Neural cell (in vitro differentiated cells): ENCODE measurements around the gene NR1D1. TPM values are rescaled to one million over a fixed set of nuclear protein-coding genes. Genes with fewer than 3 reads are reported as not detected.

Experiments used
- H2AFZ ChIP-seq: fragments of 200-600, 300-800 bp; sonication (generic), shearing (Covaris generic); 2 replicates; pipeline ENCODE4 v1.6.0; 2014; ENCODE audit warnings: low read depth, mild to moderate bottlenecking, antibody characterized with exemption, low read length, moderate library complexity
- H3F3A ChIP-seq: fragments of 200-600 bp; shearing (Covaris generic); 2 replicates; pipeline ENCODE4 v1.6.1; 2016; ENCODE audit warnings: mild to moderate bottlenecking, moderate library complexity, mixed read lengths, antibody characterized with exemption, low read length; ENCODE audit not compliant: insufficient read depth, poor library complexity, severe bottlenecking
- H3K27ac ChIP-seq: fragments of 200-600, 300-800 bp; sonication (generic), shearing (Covaris generic); 2 replicates; pipeline ENCODE4 v1.5.1; 2014; ENCODE audit warnings: mild to moderate bottlenecking, low read length, moderate library complexity
- H3K27me3 ChIP-seq: fragments of 300-800, 200-600 bp; sonication (generic), shearing (Covaris generic); 2 replicates; pipeline ENCODE4 v1.6.0; 2014; ENCODE audit warnings: mild to moderate bottlenecking, low read depth, low read length, moderate library complexity; ENCODE audit not compliant: insufficient read depth
- H3K36me3 ChIP-seq: fragments of 300-800, 200-600 bp; sonication (generic), shearing (Covaris generic); 2 replicates; pipeline ENCODE4 v1.5.1; 2014; ENCODE audit warnings: mild to moderate bottlenecking, antibody characterized with exemption, low read length, moderate library complexity; ENCODE audit not compliant: insufficient read depth
- H3K4me2 ChIP-seq: fragments of 300-800, 200-600 bp; sonication (generic), shearing (Covaris generic); 2 replicates; pipeline ENCODE4 v1.6.0; 2014; ENCODE audit warnings: mild to moderate bottlenecking, low read length
- H3K4me3 ChIP-seq: fragments of 300-800, 200-600 bp; sonication (generic), shearing (Covaris generic); 2 replicates; pipeline ENCODE4 v1.5.1; 2014; ENCODE audit warnings: mild to moderate bottlenecking, low read length, moderate library complexity
- H3K79me2 ChIP-seq: fragments of 200-600 bp; shearing (Covaris generic); replicated peaks from 2 replicates; pipeline ENCODE4 v1.6.0; 2014; ENCODE audit warnings: mild to moderate bottlenecking, low read length, moderate library complexity; ENCODE audit not compliant: insufficient read depth
- H3K9ac ChIP-seq: fragments of 300-800, 200-600 bp; sonication (generic), shearing (Covaris generic); 2 replicates; pipeline ENCODE4 v1.6.1; 2016; ENCODE audit warnings: mild to moderate bottlenecking, low read length, mixed read lengths
- H3K9me2 ChIP-seq: fragments of 200-600 bp; shearing (Covaris generic); 2 replicates; pipeline ENCODE4 v1.6.1; 2016; ENCODE audit warnings: mild to moderate bottlenecking, low read length, mixed read lengths; ENCODE audit not compliant: insufficient read depth
- H3K9me3 ChIP-seq: fragments of 200-600, 300-800 bp; sonication (generic), shearing (Covaris generic); 2 replicates; pipeline ENCODE4 v1.6.1; 2016; ENCODE audit warnings: mild to moderate bottlenecking, mixed run types, low read length, moderate library complexity, mixed read lengths
- H4K20me1 ChIP-seq: fragments of 200-600 bp; shearing (Covaris generic); 2 replicates; pipeline ENCODE4 v1.6.1; 2016; ENCODE audit warnings: mild to moderate bottlenecking, mixed run types; ENCODE audit not compliant: insufficient read depth
- EP300 ChIP-seq: fragments of 450-650 bp; conservative IDR thresholded peaks from 2 replicates; pipeline ENCODE4 v1.6.1; 2014; ENCODE audit warnings: antibody characterized with exemption, mild to moderate bottlenecking, moderate library complexity; ENCODE audit not compliant: poor library complexity, severe bottlenecking
- EZH2 ChIP-seq: fragments of 200-600, 300-800 bp; shearing (Covaris generic), sonication (generic); IDR thresholded peaks from 2 replicates; pipeline ENCODE4 v1.6.1; 2014; ENCODE audit warnings: antibody characterized with exemption, low read length, borderline replicate concordance, mild to moderate bottlenecking; ENCODE audit not compliant: insufficient read depth, poor library complexity, severe bottlenecking
- MXI1 ChIP-seq: fragments of 450-650 bp; conservative IDR thresholded peaks from 2 replicates; pipeline ENCODE4 v1.6.1; 2014; ENCODE audit warnings: antibody characterized with exemption, mild to moderate bottlenecking; ENCODE audit not compliant: poor library complexity, severe bottlenecking
- POLR2AphosphoS5 ChIP-seq: IDR thresholded peaks from 2 replicates; pipeline ENCODE4 v1.6.1; 2012
- RAD21 ChIP-seq: fragments of 450-650 bp; conservative IDR thresholded peaks from 2 replicates; pipeline ENCODE4 v1.6.1; 2014; ENCODE audit warnings: antibody characterized with exemption, mild to moderate bottlenecking, moderate library complexity
- SMC3 ChIP-seq: fragments of 450-650 bp; conservative IDR thresholded peaks from 2 replicates; pipeline ENCODE4 v1.6.1; 2014; ENCODE audit warnings: antibody characterized with exemption, mild to moderate bottlenecking, moderate library complexity; ENCODE audit not compliant: poor library complexity
- TAF1 ChIP-seq: IDR thresholded peaks from 2 replicates; pipeline ENCODE4 v1.6.1; 2012; ENCODE audit warnings: low read depth
- polyA plus RNA-seq: library from polyadenylated mRNA; depleted of rRNA; stranded (reverse); fragments of >200 nt; gene quantifications from 2 replicates; pipeline ENCODE4 v1.2.3, GENCODE V29; 2014
- TF ChIP-seq, protein P1 (sequence below): IDR thresholded peaks from 2 replicates; pipeline ENCODE4 v1.6.1; 2012; ENCODE audit warnings: borderline replicate concordance
- TF ChIP-seq, protein P2 (sequence below): fragments of 450-650 bp; IDR thresholded peaks from 2 replicates; pipeline ENCODE4 v1.5.1; 2014; ENCODE audit warnings: antibody characterized with exemption, mild to moderate bottlenecking, moderate library complexity; ENCODE audit not compliant: poor library complexity, severe bottlenecking

NR1D1 gene
- polyA plus RNA-seq, 1 donor from 2014 or later, result 0.73 TPM

DNA sequence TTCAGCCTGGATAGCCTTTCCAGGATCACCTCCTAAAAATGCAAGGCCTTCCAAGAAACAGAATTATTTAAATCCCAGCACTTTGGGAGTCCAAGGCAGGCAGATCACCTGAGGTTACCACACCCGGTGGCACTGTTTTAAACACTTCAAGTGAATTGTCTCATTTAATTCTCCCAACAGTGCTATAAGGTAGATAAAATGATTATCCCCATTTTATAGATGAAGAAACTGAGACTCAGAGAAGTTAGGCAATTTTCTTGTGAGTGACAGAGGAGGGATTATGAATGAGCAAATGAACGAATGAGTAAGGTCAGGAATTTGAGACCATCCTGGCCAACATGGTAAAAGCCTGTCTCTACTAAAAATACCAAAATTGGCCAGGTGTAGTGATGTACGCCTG is 20.8 kb downstream of the NR1D1 start:
- TF ChIP-seq RAD21, result no peak
- no peak for TF ChIP-seq EZH2
- no peak for TF ChIP-seq SMC3
- TF ChIP-seq, protein P1, sequence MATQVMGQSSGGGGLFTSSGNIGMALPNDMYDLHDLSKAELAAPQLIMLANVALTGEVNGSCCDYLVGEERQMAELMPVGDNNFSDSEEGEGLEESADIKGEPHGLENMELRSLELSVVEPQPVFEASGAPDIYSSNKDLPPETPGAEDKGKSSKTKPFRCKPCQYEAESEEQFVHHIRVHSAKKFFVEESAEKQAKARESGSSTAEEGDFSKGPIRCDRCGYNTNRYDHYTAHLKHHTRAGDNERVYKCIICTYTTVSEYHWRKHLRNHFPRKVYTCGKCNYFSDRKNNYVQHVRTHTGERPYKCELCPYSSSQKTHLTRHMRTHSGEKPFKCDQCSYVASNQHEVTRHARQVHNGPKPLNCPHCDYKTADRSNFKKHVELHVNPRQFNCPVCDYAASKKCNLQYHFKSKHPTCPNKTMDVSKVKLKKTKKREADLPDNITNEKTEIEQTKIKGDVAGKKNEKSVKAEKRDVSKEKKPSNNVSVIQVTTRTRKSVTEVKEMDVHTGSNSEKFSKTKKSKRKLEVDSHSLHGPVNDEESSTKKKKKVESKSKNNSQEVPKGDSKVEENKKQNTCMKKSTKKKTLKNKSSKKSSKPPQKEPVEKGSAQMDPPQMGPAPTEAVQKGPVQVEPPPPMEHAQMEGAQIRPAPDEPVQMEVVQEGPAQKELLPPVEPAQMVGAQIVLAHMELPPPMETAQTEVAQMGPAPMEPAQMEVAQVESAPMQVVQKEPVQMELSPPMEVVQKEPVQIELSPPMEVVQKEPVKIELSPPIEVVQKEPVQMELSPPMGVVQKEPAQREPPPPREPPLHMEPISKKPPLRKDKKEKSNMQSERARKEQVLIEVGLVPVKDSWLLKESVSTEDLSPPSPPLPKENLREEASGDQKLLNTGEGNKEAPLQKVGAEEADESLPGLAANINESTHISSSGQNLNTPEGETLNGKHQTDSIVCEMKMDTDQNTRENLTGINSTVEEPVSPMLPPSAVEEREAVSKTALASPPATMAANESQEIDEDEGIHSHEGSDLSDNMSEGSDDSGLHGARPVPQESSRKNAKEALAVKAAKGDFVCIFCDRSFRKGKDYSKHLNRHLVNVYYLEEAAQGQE, result no peak
- TF ChIP-seq POLR2AphosphoS5, result no peak
- TF ChIP-seq, protein P2, sequence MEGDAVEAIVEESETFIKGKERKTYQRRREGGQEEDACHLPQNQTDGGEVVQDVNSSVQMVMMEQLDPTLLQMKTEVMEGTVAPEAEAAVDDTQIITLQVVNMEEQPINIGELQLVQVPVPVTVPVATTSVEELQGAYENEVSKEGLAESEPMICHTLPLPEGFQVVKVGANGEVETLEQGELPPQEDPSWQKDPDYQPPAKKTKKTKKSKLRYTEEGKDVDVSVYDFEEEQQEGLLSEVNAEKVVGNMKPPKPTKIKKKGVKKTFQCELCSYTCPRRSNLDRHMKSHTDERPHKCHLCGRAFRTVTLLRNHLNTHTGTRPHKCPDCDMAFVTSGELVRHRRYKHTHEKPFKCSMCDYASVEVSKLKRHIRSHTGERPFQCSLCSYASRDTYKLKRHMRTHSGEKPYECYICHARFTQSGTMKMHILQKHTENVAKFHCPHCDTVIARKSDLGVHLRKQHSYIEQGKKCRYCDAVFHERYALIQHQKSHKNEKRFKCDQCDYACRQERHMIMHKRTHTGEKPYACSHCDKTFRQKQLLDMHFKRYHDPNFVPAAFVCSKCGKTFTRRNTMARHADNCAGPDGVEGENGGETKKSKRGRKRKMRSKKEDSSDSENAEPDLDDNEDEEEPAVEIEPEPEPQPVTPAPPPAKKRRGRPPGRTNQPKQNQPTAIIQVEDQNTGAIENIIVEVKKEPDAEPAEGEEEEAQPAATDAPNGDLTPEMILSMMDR, result no peak
- no peak for TF ChIP-seq EP300
- TF ChIP-seq TAF1, result no peak
- TF ChIP-seq MXI1, result no peak
- H3K4me3 ChIP-seq, result no peak overlapping the region
- H3K4me2 ChIP-seq, result no peak overlapping the region
- no peaks in the 10 kb centered on the region for H3K27me3 ChIP-seq
- H3K27ac ChIP-seq, result no peak overlapping the region
- no peaks in the 10 kb centered on the region for H3K79me2 ChIP-seq
- H3K9me2 ChIP-seq, result no peaks in the 10 kb centered on the region
- H3K36me3 ChIP-seq, result no peaks in the 10 kb centered on the region
- no peaks in the 10 kb centered on the region for H3F3A ChIP-seq
- no peaks in the 10 kb centered on the region for H3K9me3 ChIP-seq
- no peak overlapping the region for H2AFZ ChIP-seq
- H3K9ac ChIP-seq, result no peak overlapping the region
- H4K20me1 ChIP-seq, result no peaks in the 10 kb centered on the region

DNA sequence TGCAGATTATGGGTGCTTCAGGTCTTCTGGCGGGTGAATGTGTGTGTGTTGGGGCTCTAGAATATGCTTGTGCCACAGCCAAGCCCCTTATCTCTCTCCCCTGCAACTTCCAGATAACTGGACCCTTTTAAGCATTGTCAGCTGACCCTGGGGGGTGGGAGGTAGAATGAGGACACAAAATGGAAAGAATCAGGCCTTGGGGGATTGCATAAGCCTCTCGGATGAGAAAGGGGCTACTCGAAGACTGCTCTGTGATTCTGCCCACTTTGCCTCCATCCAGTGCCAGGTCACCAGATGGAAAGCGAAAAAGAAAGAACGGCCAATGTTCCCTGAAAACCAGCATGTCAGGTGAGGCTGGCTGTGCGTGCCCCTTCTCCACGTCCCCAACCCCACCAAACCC is 23.8 kb downstream of the NR1D1 start:
- no peak overlapping the region for H2AFZ ChIP-seq
- H3K4me2 ChIP-seq, result no peak overlapping the region
- TF ChIP-seq EZH2 (no peak), EP300 (no peak)
- no peak overlapping the region for H3K9ac ChIP-seq
- H3F3A ChIP-seq, result no peaks in the 10 kb centered on the region
- no peak overlapping the region for H3K4me3 ChIP-seq
- H3K9me3 ChIP-seq, result no peaks in the 10 kb centered on the region
- H3K36me3 ChIP-seq, result no peaks in the 10 kb centered on the region
- H4K20me1 ChIP-seq, result no peaks in the 10 kb centered on the region
- H3K79me2 ChIP-seq, result no peaks in the 10 kb centered on the region
- H3K27ac ChIP-seq, result no peak overlapping the region
- H3K9me2 ChIP-seq, result no peaks in the 10 kb centered on the region
- H3K27me3 ChIP-seq, result no peaks in the 10 kb centered on the region

DNA sequence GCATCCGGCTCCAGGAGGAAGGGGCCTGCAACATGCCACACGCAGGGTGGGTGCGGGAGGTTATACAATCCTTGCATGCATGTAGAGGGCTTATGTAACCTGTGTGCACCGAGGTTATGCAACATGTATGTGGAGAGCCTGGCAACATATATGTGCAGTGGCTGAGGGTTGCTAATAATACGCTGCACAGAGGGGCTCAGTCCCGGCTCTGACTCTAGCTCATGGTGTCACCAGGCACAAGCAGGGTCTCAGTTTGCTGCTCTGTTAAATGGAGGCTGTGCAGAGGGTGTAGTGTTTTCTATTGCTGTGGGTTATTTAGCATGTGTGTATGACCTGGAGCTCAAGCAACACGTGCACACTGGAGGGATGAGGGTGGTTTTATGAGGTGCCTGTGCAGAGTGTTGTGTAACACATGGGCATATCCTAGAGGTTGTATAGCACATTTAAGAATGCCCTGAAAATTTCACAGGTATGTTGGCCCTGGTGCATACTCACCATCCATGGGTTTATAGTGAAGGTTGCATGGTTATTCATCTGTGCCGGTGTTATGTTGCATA is 24.4 kb downstream of the NR1D1 start:
- Histone ChIP-seq H3K27ac (no peak overlapping the region), H4K20me1 (no peaks in the 10 kb centered on the region), H3F3A (no peaks in the 10 kb centered on the region), H3K9ac (no peak overlapping the region), H3K9me2 (no peaks in the 10 kb centered on the region), H3K4me3 (no peak overlapping the region), H3K27me3 (no peaks in the 10 kb centered on the region), H3K36me3 (no peaks in the 10 kb centered on the region), H2AFZ (no peak overlapping the region), H3K4me2 (no peak overlapping the region), H3K9me3 (no peaks in the 10 kb centered on the region), H3K79me2 (peaks cover 2% of the 10 kb centered on the region)
- TF ChIP-seq EP300, result no peak
- TF ChIP-seq POLR2AphosphoS5, result no peak
- TF ChIP-seq RAD21, result no peak
- TF ChIP-seq EZH2, result no peak
- no peak for TF ChIP-seq MXI1
- no peak for TF ChIP-seq TAF1
- no peak for TF ChIP-seq SMC3
- TF ChIP-seq, protein P2, result no peak
- TF ChIP-seq, protein P1, result no peak
